ENCODE results near the gene MANSC4. TPM values are rescaled to one million over a fixed set of nuclear protein-coding genes. Genes with fewer than 3 reads are reported as not detected.
A peak's percentile ranks its signal among the peaks of the same experiment; 100 is the strongest.

Gene MANSC4
- total RNA-seq, 2 experiments from 2014 or later = not detected

DNA sequence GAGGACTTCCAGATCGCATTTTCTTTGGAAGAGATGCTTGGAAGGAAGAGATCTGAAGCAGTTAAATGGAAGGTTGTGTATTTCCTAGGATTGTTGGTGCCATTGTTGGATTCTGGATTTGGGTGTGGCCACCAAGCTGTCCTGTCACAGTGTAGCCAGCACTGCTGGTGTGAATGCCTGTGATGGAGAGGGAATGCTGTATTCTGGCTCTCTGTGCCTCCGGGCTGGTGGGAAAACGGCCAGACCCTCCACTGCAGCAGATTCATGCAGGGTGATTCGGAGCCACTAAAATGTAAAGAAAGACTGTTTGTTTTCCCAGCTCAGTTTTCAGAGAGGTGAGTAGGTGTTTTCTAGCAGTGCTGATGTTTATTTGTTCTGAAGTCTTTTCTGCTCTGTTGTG lies 30.7 kb upstream of the MANSC4 start:
- no peaks in the 10 kb centered on the region for H3K36me3 ChIP-seq (ENCODE audit: insufficient read depth, low read length)
- no peaks in the 10 kb centered on the region for H3K4me1 ChIP-seq (ENCODE audit: insufficient read depth, low read length, poor library complexity, severe bottlenecking)
- H3K4me3 ChIP-seq (ENCODE audit: low read depth, low read length, poor library complexity, severe bottlenecking) = no peak overlapping the region
- ChIA-PET CTCF (ENCODE audit: unreplicated experiment) (no interaction called here), POLR2A (no interaction called here)
- H4K20me1 ChIP-seq (ENCODE audit: insufficient read depth, low read length) = no peaks in the 10 kb centered on the region
- no peak overlapping the region for H2AFZ ChIP-seq (ENCODE audit: low read length)
- H3K9me3 ChIP-seq (ENCODE audit: low read length) = no peaks in the 10 kb centered on the region
- H3K9me2 ChIP-seq (ENCODE audit: insufficient read depth, low read length) = no peaks in the 10 kb centered on the region
- intact Hi-C loops (cut with micrococcal nuclease; ENCODE audit: unreplicated experiment) = no loop called here
- no peak overlapping the region for H3K27ac ChIP-seq (ENCODE audit: low read depth, low read length, poor library complexity, severe bottlenecking)
- H3K79me2 ChIP-seq (ENCODE audit: insufficient read depth, low read depth, low read length) = no peaks in the 10 kb centered on the region
- TF ChIP-seq CTCF (conservative IDR thresholded peaks at IDR 0.05; ENCODE audit: low read length) = no peak
- TF ChIP-seq EZH2phosphoT487 (IDR thresholded peaks at IDR 0.05; ENCODE audit: borderline replicate concordance, low read depth, low read length) = no peak
- H3K4me2 ChIP-seq (ENCODE audit: low read length) = no peak overlapping the region
- no TSS peak for BruUV-seq (replicated peaks)
- DNase-seq (ENCODE audit: low spot score) = no peak

- Histone ChIP-seq H3K4me3 (ENCODE audit: low read depth, low read length, poor library complexity, severe bottlenecking) (no peak overlapping the region), H3K9me2 (ENCODE audit: insufficient read depth, low read length) (no peaks in the 10 kb centered on the region), H4K20me1 (ENCODE audit: insufficient read depth, low read length) (no peaks in the 10 kb centered on the region), H3K4me1 (ENCODE audit: insufficient read depth, low read length, poor library complexity, severe bottlenecking) (no peaks in the 10 kb centered on the region), H3K79me2 (ENCODE audit: insufficient read depth, low read depth, low read length) (no peaks in the 10 kb centered on the region), H3K36me3 (ENCODE audit: insufficient read depth, low read length) (no peaks in the 10 kb centered on the region), H3K4me2 (ENCODE audit: low read length) (no peak overlapping the region), H3K9me3 (ENCODE audit: low read length) (no peaks in the 10 kb centered on the region), H2AFZ (ENCODE audit: low read length) (no peak overlapping the region), H3K27ac (ENCODE audit: low read depth, low read length, poor library complexity, severe bottlenecking) (no peak overlapping the region)
- ChIA-PET CTCF (ENCODE audit: unreplicated experiment) (no interaction called here), POLR2A (no interaction called here)
- intact Hi-C loops (cut with micrococcal nuclease; ENCODE audit: unreplicated experiment) = no loop called here
- DNase-seq (ENCODE audit: low spot score) = no peak
- no peak for TF ChIP-seq EZH2phosphoT487 (IDR thresholded peaks at IDR 0.05; ENCODE audit: borderline replicate concordance, low read depth, low read length)
- TF ChIP-seq CTCF (conservative IDR thresholded peaks at IDR 0.05; ENCODE audit: low read length) = no peak
- BruUV-seq (replicated peaks) = no TSS peak
Observed at GRCh38 chr12:27808841-27809240, 28.8 kb upstream of the MANSC4 start.

GRCh38 chr12:27807063-27807703 lies 27.1 kb upstream of the MANSC4 start:
- H3K9me2 ChIP-seq (ENCODE audit: insufficient read depth, low read length) = no peaks in the 10 kb centered on the region
- H3K9me3 ChIP-seq (ENCODE audit: low read length) = no peaks in the 10 kb centered on the region
- no TSS peak for BruUV-seq (replicated peaks)
- POLR2A ChIA-PET = interaction anchor here (0.6 to 0.7 kb wide), 2 partner anchors 14 to 354 kb away, joined by 4 to 6 read pairs; no protein-coding TSS in a partner anchor
- no peaks in the 10 kb centered on the region for H4K20me1 ChIP-seq (ENCODE audit: insufficient read depth, low read length)
- DNase-seq (ENCODE audit: low spot score) = no peak
- intact Hi-C loops (cut with micrococcal nuclease; ENCODE audit: unreplicated experiment) = no loop called here
- CTCF ChIA-PET (ENCODE audit: unreplicated experiment) = no interaction called here
- TF ChIP-seq CTCF (conservative IDR thresholded peaks at IDR 0.05; ENCODE audit: low read length) (peak; percentile 49; the same call in 1 of the 2 replicates), EZH2phosphoT487 (IDR thresholded peaks at IDR 0.05; ENCODE audit: borderline replicate concordance, low read depth, low read length) (no peak)
- no peak overlapping the region for H3K4me2 ChIP-seq (ENCODE audit: low read length)
- no peaks in the 10 kb centered on the region for H3K36me3 ChIP-seq (ENCODE audit: insufficient read depth, low read length)
- H2AFZ ChIP-seq (ENCODE audit: low read length) = no peak overlapping the region
- no peaks in the 10 kb centered on the region for H3K4me1 ChIP-seq (ENCODE audit: insufficient read depth, low read length, poor library complexity, severe bottlenecking)
- no peaks in the 10 kb centered on the region for H3K79me2 ChIP-seq (ENCODE audit: insufficient read depth, low read depth, low read length)
- H3K27ac ChIP-seq (ENCODE audit: low read depth, low read length, poor library complexity, severe bottlenecking) = no peak overlapping the region
- no peak overlapping the region for H3K4me3 ChIP-seq (ENCODE audit: low read depth, low read length, poor library complexity, severe bottlenecking)

Measured in OCI-LY7 (cell line).